Pancreas (tissue), 10 donors: Measurements from ENCODE around the gene ZBTB46. TPM values are rescaled to one million over a fixed set of nuclear protein-coding genes. Genes with fewer than 3 reads are reported as not detected.
A peak's percentile ranks its signal among the peaks of the same experiment; 100 is the strongest.

Experiments
- ATAC-seq, 4 donors: fragments of 200-7000 bp; cut with Tn5 transposase; one replicate each; pipeline versions ENCODE4 v1.8.0 to v1.9.1; 2020; ENCODE audit warnings: mild to moderate bottlenecking in 4 of 4, moderate library complexity in 4 of 4
- DNase-seq, 6 donors: peaks; one replicate each; pipeline ENCODE4 v3.0.0-alpha.2; 2020
- FAIRE-seq: peaks from 2 replicates; lab custom pipeline; 2012; peaks lifted over from hg19 to GRCh38; lab: Jason Lieb, UNC
- H3K27ac ChIP-seq, 4 donors: fragments of 200-600 bp; sonication (generic); 1 replicate in 3 of 4; 2 replicates in 1 of 4; pipeline versions ENCODE4 v1.5.0 to v1.8.0; 2020
- H3K27me3 ChIP-seq, 4 donors: fragments of 200-600 bp; one replicate each; pipeline ENCODE4 v1.8.0; 2021
- H3K36me3 ChIP-seq, 3 donors: fragments of 200-600 bp; sonication (generic) in 1 of 3; one replicate each; pipeline versions ENCODE4 v1.5.0 to v1.8.0; 2020 to 2021
- H3K4me1 ChIP-seq, 3 donors: fragments of 200-600 bp; one replicate each; pipeline ENCODE4 v1.8.0; 2021
- H3K4me3 ChIP-seq, 4 donors: fragments of 200-600 bp; sonication (generic) in 2 of 4; one replicate each; pipeline versions ENCODE4 v1.5.0 to v1.8.0; 2020 to 2021
- H3K9me3 ChIP-seq, 4 donors: fragments of 200-600 bp; one replicate each; pipeline ENCODE4 v1.8.0; 2021
- CTCF ChIP-seq, 4 donors: fragments of 200-600 bp; sonication (generic) in 3 of 4; IDR thresholded peaks; one replicate each; pipeline versions ENCODE4 v1.5.0 to v1.8.0; 2021; ENCODE audit warnings: antibody characterized with exemption in 4 of 4
- WGBS, 2 donors: extraction: QIAGEN DNeasy Blood & Tissue Kit; methylation state at CpG; one replicate each; pipeline ENCODE4 v1.1.7; 2013; 5-methylcytosine and 5-hydroxymethylcytosine counted together
- intact Hi-C, 3 donors: fragments of 100-400 bp; cut with DNase I; formaldehyde crosslinking; loops; one replicate each; pipeline versions ENCODE4 v1.11.1 to v1.14.2; 2022
- polyA plus RNA-seq, 2 donors: library from polyadenylated mRNA; stranded (reverse); fragments of 200-250 nt; gene quantifications; one replicate each; pipeline ENCODE4 v1.2.3, GENCODE V29; 2013
- total RNA-seq, 6 donors: library from RNA; stranded (reverse); fragmentation: NEBNext Ultra II Directional in 4 of 6; extraction: Animal tissue kit (Norgen Biotek cat#: 25700) in 4 of 6; gene quantifications; one replicate each; pipeline versions ENCODE4 v1.2.1 to v1.2.4, GENCODE V29; 2021 to 2023
- donor health status: healthy with polysubstance abuse.
- donor health status: DM: no; HTN: no; CAD: no; lungs with moderate emphysema.
- donor health status: DM: no; HTN: no; CAD: no.
- donor health status: control.
- donor health status: control.
- donor health status: Bipolar disorder and iron deficiency.
- donor health status: DM: yes; HTN: yes; CAD: no.
- donor health status: DM: no; HTN: no; CAD: no.
- donor health status: DM: no; HTN: no; CAD: no.
- donor health status: DM: yes; HTN: yes; CAD: no.

The ZBTB46 gene
- total and polyA plus RNA-seq, 8 donors, result 2.2 to 7.4 (median 3.0) TPM

GRCh38 chr20:63787749-63788148, 43.3 kb downstream of the ZBTB46 start:
- Histone ChIP-seq H3K27ac (no peak overlapping the region), H3K4me1 (no peaks in the 10 kb centered on the region), H3K4me3 (no peak overlapping the region), H3K9me3 (no peaks in the 10 kb centered on the region), H3K27me3 (no peaks in the 10 kb centered on the region), H3K36me3 (peaks cover 0 to 7% (median 0%) of the 10 kb centered on the region in 3 donors)
- intact Hi-C loops, result no loop called here
- TF ChIP-seq CTCF (IDR thresholded peaks at IDR 0.05), result no peak
- DNase-seq (no peak), ATAC-seq (no peak), FAIRE-seq (no peak)
- 82 to 87% methylated on average over 16 of the region's 16 CpGs for WGBS, 2 donors

- no peak for TF ChIP-seq CTCF (IDR thresholded peaks at IDR 0.05)
- Histone ChIP-seq H3K27me3 (no peaks in the 10 kb centered on the region), H3K4me3 (no peak overlapping the region), H3K9me3 (no peaks in the 10 kb centered on the region), H3K4me1 (no peaks in the 10 kb centered on the region), H3K27ac (no peak overlapping the region), H3K36me3 (peaks cover 0 to 7% (median 0%) of the 10 kb centered on the region in 3 donors)
- FAIRE-seq (no peak), DNase-seq (no peak), ATAC-seq (no peak)
- 88 to 91% methylated on average over 11 of the region's 11 CpGs for WGBS, 2 donors
- intact Hi-C loops, result no loop called here
Measured at GRCh38 chr20:63787302-63787701, 43.8 kb downstream of the ZBTB46 start.

- intact Hi-C loops, result no loop called here
- no peak for DNase-seq
- no peaks in the 10 kb centered on the region for H3K27me3 ChIP-seq
- no peak overlapping the region for H3K27ac ChIP-seq
- H3K4me1 ChIP-seq, result no peaks in the 10 kb centered on the region
- H3K4me3 ChIP-seq, result no peak overlapping the region
- no peak for TF ChIP-seq CTCF (IDR thresholded peaks at IDR 0.05)
- ATAC-seq, result peak in 1 of 4 donors; percentile 8
- no peaks in the 10 kb centered on the region for H3K9me3 ChIP-seq
- 58 to 61% methylated on average over 14 of the region's 14 CpGs for WGBS, 2 donors
- peaks cover 0 to 7% (median 0%) of the 10 kb centered on the region in 3 donors for H3K36me3 ChIP-seq
- FAIRE-seq, result no peak
Measured at GRCh38 chr20:63785691-63786131, 45.4 kb downstream of the ZBTB46 start.

GRCh38 chr20:63783970-63784369, 47.1 kb downstream of the ZBTB46 start:
- no peak overlapping the region for H3K27ac ChIP-seq
- ATAC-seq (no peak), FAIRE-seq (no peak), DNase-seq (no peak)
- 78 to 83% methylated on average over 16 of the region's 16 CpGs for WGBS, 2 donors
- TF ChIP-seq CTCF (IDR thresholded peaks at IDR 0.05), result no peak
- intact Hi-C loops, result loop anchor here in 1 of 3 donors (5.0 kb wide), 1 partner anchor 188 kb away; no protein-coding TSS in a partner anchor
- no peaks in the 10 kb centered on the region for H3K36me3 ChIP-seq
- H3K27me3 ChIP-seq, result no peaks in the 10 kb centered on the region
- no peaks in the 10 kb centered on the region for H3K4me1 ChIP-seq
- no peaks in the 10 kb centered on the region for H3K9me3 ChIP-seq
- H3K4me3 ChIP-seq, result no peak overlapping the region

GRCh38 chr20:63782521-63782971, 48.5 kb downstream of the ZBTB46 start:
- WGBS, 2 donors, result 80 to 88% methylated on average over 12 of the region's 12 CpGs
- no peaks in the 10 kb centered on the region for H3K4me1 ChIP-seq
- no peak for TF ChIP-seq CTCF (IDR thresholded peaks at IDR 0.05)
- no peak for DNase-seq
- no peaks in the 10 kb centered on the region for H3K27me3 ChIP-seq
- no peak for ATAC-seq
- H3K36me3 ChIP-seq, result no peaks in the 10 kb centered on the region
- intact Hi-C loops, result loop anchor here in 1 of 3 donors (5.0 kb wide), 1 partner anchor 190 kb away; no protein-coding TSS in a partner anchor
- no peak overlapping the region for H3K27ac ChIP-seq
- no peak for FAIRE-seq
- no peaks in the 10 kb centered on the region for H3K9me3 ChIP-seq
- no peak overlapping the region for H3K4me3 ChIP-seq
